OCI-LY7 (cell line): ENCODE results near the gene UGT1A7. TPM values are rescaled to one million over a fixed set of nuclear protein-coding genes. Genes with fewer than 3 reads are reported as not detected.

Experiments
- BruUV-seq: library from RNA; stranded (reverse); fragments of 400-500 nt; replicated peaks from 2 replicates; lab custom pipeline; 2021; lab: Mats Ljungman, UMichigan
- CTCF ChIA-PET: fragments of 300-600 bp; sonication (Branson Sonifier 250); formaldehyde crosslinking; loops from one replicate; lab custom pipeline; 2022; ENCODE audit warnings: antibody characterized with exemption; ENCODE audit not compliant: unreplicated experiment; lab: Charles Lee
- POLR2A ChIA-PET: fragments of 300-600 bp; sonication (Branson Sonifier 250); formaldehyde crosslinking; loops from one replicate; lab custom pipeline; 2022; ENCODE audit warnings: antibody characterized with exemption; lab: Charles Lee
- DNase-seq: peaks from one replicate; pipeline ENCODE4 v3.0.0-alpha.2; 2015; ENCODE audit warnings: low spot score
- H2AFZ ChIP-seq: fragments of 200-600 bp; sonication (generic), shearing (Covaris generic); 2 replicates; pipeline ENCODE4 v1.6.1; 2014; ENCODE audit warnings: mild to moderate bottlenecking, antibody characterized with exemption, low read length, moderate library complexity
- H3K27ac ChIP-seq: fragments of 200-600 bp; sonication (generic); 2 replicates; pipeline ENCODE4 v1.5.1; 2014; ENCODE audit warnings: mixed run types, low read depth, mild to moderate bottlenecking, moderate library complexity, low read length, inconsistent platforms; ENCODE audit not compliant: poor library complexity, severe bottlenecking
- H3K36me3 ChIP-seq: fragments of 200-600 bp; sonication (generic); 2 replicates; pipeline ENCODE4 v1.6.1; 2014; ENCODE audit warnings: mild to moderate bottlenecking, antibody characterized with exemption, low read length, moderate library complexity, mixed read lengths; ENCODE audit not compliant: insufficient read depth
- H3K4me1 ChIP-seq: fragments of 200-600 bp; sonication (generic); 2 replicates; pipeline ENCODE4 v1.5.1; 2014; ENCODE audit warnings: mild to moderate bottlenecking, low read length; ENCODE audit not compliant: insufficient read depth, poor library complexity, severe bottlenecking
- H3K4me2 ChIP-seq: fragments of 200-600 bp; sonication (generic); 2 replicates; pipeline ENCODE4 v1.6.1; 2014; ENCODE audit warnings: mild to moderate bottlenecking, low read length
- H3K4me3 ChIP-seq: fragments of 200-600 bp; sonication (generic); 2 replicates; pipeline ENCODE4 v1.5.1; 2014; ENCODE audit warnings: mild to moderate bottlenecking, low read depth, low read length; ENCODE audit not compliant: poor library complexity, severe bottlenecking
- H3K79me2 ChIP-seq: fragments of 200-600 bp; sonication (generic); 2 replicates; pipeline ENCODE4 v1.6.1; 2016; ENCODE audit warnings: low read depth, mild to moderate bottlenecking, low read length, moderate library complexity, mixed read lengths; ENCODE audit not compliant: insufficient read depth
- H3K9me2 ChIP-seq: fragments of 200-600 bp; sonication (generic); 2 replicates; pipeline ENCODE4 v1.6.1; 2016; ENCODE audit warnings: mild to moderate bottlenecking, low read length, mixed read lengths; ENCODE audit not compliant: insufficient read depth
- H3K9me3 ChIP-seq: fragments of 200-600 bp; sonication (generic); 2 replicates; pipeline ENCODE4 v1.6.1; 2014; ENCODE audit warnings: mild to moderate bottlenecking, mixed run types, low read length, mixed read lengths
- H4K20me1 ChIP-seq: fragments of 200-600 bp; sonication (generic); 2 replicates; pipeline ENCODE4 v1.6.1; 2014; ENCODE audit warnings: mild to moderate bottlenecking, antibody characterized with exemption, low read length, moderate library complexity, mixed read lengths; ENCODE audit not compliant: insufficient read depth
- EZH2phosphoT487 ChIP-seq: fragments of 200-600 bp; sonication (generic); IDR thresholded peaks from 2 replicates; pipeline ENCODE4 v1.6.1; 2018; ENCODE audit warnings: low read depth, borderline replicate concordance, mild to moderate bottlenecking, mixed run types, antibody characterized with exemption, low read length, moderate library complexity, mixed read lengths
- intact Hi-C: fragments of 100-400 bp; cut with micrococcal nuclease; formaldehyde crosslinking; loops from one replicate; pipeline ENCODE4 v1.10.0; 2022; ENCODE audit not compliant: unreplicated experiment
- total RNA-seq, 2 experiments: library from RNA; depleted of rRNA in 1 of 2; stranded (reverse); fragments of >200 nt in 1 of 2; shearing (Covaris generic) in 1 of 2; gene quantifications; 2 replicates each; pipeline ENCODE4 v1.2.3, GENCODE V29; 2014 to 2022
- TF ChIP-seq, protein P1 (sequence below): fragments of 200-600 bp; sonication (generic); conservative IDR thresholded peaks from 2 replicates; pipeline ENCODE4 v1.5.1; 2014; ENCODE audit warnings: mild to moderate bottlenecking, antibody characterized with exemption, low read length, moderate library complexity, mixed read lengths

UGT1A7 gene
- total RNA-seq, 2 experiments from 2014 or later = not detected

DNA sequence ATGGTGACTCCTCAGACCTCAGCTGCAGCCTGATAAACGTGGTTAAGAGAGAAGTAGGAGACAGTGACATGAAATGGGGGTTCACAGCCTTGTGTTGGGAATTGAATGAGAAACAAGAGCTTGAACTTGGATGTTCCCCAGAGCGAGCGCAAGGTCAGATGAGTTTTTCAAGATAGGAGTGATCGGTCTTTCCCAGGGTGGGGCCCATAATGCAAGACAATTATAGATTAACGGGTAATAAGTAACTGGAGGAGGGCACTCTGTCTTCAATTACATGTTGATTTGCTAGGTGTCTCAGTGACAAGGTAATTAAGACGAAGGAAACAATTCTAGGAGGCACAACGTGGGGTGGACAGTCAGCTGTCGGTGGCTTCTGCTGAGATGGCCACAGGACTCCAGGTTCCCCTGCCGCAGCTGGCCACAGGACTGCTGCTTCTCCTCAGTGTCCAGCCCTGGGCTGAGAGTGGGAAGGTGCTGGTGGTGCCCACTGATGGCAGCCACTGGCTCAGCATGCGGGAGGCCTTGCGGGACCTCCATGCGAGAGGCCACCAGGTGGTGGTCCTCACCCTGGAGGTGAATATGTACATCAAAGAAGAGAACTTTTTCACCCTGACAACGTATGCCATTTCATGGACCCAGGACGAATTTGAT, 31.0 kb downstream of the UGT1A7 start, which contains the start of gene UGT1A5:
Gene UGT1A5 (plus strand): TSS at position 297 of the 651 bp plus-strand sequence. CDS start 85 bp downstream, at position 382.
- Histone ChIP-seq H3K79me2 (no peaks in the 10 kb centered on the region), H3K9me2 (no peaks in the 10 kb centered on the region), H3K4me2 (no peak within 1 kb of the TSS), H3K9me3 (no peaks in the 10 kb centered on the region), H3K36me3 (no peaks in the 10 kb centered on the region), H3K4me3 (no peak within 1 kb of the TSS), H3K27ac (no peak within 1 kb of the TSS), H2AFZ (no peak within 1 kb of the TSS), H3K4me1 (no peaks in the 10 kb centered on the region), H4K20me1 (no peaks in the 10 kb centered on the region)
- intact Hi-C loops = loop anchor here (5.0 kb wide), 1 partner anchor 120 kb away; no protein-coding TSS in a partner anchor
- POLR2A ChIA-PET = no interaction called here
- CTCF ChIA-PET = no interaction called here
- DNase-seq = no peak
- TF ChIP-seq EZH2phosphoT487 = no peak
- TF ChIP-seq, protein P1, sequence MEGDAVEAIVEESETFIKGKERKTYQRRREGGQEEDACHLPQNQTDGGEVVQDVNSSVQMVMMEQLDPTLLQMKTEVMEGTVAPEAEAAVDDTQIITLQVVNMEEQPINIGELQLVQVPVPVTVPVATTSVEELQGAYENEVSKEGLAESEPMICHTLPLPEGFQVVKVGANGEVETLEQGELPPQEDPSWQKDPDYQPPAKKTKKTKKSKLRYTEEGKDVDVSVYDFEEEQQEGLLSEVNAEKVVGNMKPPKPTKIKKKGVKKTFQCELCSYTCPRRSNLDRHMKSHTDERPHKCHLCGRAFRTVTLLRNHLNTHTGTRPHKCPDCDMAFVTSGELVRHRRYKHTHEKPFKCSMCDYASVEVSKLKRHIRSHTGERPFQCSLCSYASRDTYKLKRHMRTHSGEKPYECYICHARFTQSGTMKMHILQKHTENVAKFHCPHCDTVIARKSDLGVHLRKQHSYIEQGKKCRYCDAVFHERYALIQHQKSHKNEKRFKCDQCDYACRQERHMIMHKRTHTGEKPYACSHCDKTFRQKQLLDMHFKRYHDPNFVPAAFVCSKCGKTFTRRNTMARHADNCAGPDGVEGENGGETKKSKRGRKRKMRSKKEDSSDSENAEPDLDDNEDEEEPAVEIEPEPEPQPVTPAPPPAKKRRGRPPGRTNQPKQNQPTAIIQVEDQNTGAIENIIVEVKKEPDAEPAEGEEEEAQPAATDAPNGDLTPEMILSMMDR = no peak
- BruUV-seq = no TSS peak

DNA sequence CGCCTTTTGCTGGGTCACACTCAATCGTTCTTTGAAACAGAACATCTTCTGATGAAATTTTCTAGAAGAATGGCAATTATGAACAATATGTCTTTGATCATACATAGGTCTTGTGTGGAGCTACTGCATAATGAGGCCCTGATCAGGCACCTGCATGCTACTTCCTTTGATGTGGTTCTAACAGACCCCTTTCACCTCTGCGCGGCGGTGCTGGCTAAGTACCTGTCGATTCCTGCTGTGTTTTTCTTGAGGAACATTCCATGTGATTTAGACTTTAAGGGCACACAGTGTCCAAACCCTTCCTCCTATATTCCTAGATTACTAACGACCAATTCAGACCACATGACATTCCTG, 31.5 kb downstream of the UGT1A7 start:
- BruUV-seq = no TSS peak
- no peaks in the 10 kb centered on the region for H3K9me2 ChIP-seq
- H3K27ac ChIP-seq = no peak overlapping the region
- CTCF ChIA-PET = no interaction called here
- no peak overlapping the region for H3K4me2 ChIP-seq
- H4K20me1 ChIP-seq = no peaks in the 10 kb centered on the region
- no peaks in the 10 kb centered on the region for H3K9me3 ChIP-seq
- no peak overlapping the region for H2AFZ ChIP-seq
- H3K36me3 ChIP-seq = no peaks in the 10 kb centered on the region
- H3K4me1 ChIP-seq = no peaks in the 10 kb centered on the region
- TF ChIP-seq EZH2phosphoT487 = no peak
- TF ChIP-seq, protein P1 = no peak
- no peaks in the 10 kb centered on the region for H3K79me2 ChIP-seq
- POLR2A ChIA-PET = no interaction called here
- DNase-seq = no peak
- intact Hi-C loops = loop anchor here (5.0 kb wide), 1 partner anchor 119 kb away; no protein-coding TSS in a partner anchor
- no peak overlapping the region for H3K4me3 ChIP-seq

DNA sequence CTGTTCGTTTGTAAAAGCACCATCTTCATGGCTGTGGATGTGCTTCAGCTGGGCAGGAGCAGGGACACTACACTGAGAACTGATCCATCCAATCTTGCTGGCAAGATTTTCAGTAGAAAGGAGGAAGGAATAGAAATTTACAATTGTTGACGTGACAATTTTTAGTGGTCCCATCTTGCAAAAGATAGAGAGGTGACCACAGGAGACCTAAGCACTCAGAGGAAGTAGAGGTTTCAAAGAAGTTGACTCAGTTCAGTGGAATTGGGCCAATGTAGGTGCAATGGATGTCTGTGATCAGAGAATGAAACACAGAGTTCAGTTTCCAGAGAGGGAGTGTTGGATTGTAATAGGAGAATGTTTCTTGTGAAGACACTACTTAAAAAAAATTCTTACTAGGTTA, 32.4 kb downstream of the UGT1A7 start:
- Histone ChIP-seq H3K9me2 (no peaks in the 10 kb centered on the region), H3K36me3 (no peaks in the 10 kb centered on the region), H3K4me2 (no peak overlapping the region), H2AFZ (no peak overlapping the region), H3K4me1 (no peaks in the 10 kb centered on the region), H3K27ac (no peak overlapping the region), H3K4me3 (no peak overlapping the region), H4K20me1 (no peaks in the 10 kb centered on the region), H3K9me3 (no peaks in the 10 kb centered on the region), H3K79me2 (no peaks in the 10 kb centered on the region)
- no peak for TF ChIP-seq EZH2phosphoT487
- TF ChIP-seq, protein P1 = no peak
- POLR2A ChIA-PET = no interaction called here
- CTCF ChIA-PET = no interaction called here
- DNase-seq = no peak
- intact Hi-C loops = loop anchor here (5.0 kb wide), 1 partner anchor 118 kb away; no protein-coding TSS in a partner anchor
- no TSS peak for BruUV-seq
